GM10266 (cell line): ENCODE data around the gene PRRT4.

Experiments
- DNase-seq: peaks from one replicate; pipeline ENCODE4 v3.0.0; 2012; ENCODE audit errors: extremely low spot score
- TF ChIP-seq, protein P1 (sequence below): IDR thresholded peaks from 2 replicates; pipeline ENCODE4 v1.5.1; 2012; ENCODE audit warnings: mild to moderate bottlenecking, low read depth; ENCODE audit not compliant: control insufficient read depth, insufficient read depth; ENCODE audit errors: missing control alignments

Gene PRRT4

GRCh38 chr7:128400566-128400965 is 39.1 kb upstream of the PRRT4 start:
- no peak for DNase-seq

GRCh38 chr7:128399991-128400390 is 38.5 kb upstream of the PRRT4 start:
- TF ChIP-seq, protein P1, sequence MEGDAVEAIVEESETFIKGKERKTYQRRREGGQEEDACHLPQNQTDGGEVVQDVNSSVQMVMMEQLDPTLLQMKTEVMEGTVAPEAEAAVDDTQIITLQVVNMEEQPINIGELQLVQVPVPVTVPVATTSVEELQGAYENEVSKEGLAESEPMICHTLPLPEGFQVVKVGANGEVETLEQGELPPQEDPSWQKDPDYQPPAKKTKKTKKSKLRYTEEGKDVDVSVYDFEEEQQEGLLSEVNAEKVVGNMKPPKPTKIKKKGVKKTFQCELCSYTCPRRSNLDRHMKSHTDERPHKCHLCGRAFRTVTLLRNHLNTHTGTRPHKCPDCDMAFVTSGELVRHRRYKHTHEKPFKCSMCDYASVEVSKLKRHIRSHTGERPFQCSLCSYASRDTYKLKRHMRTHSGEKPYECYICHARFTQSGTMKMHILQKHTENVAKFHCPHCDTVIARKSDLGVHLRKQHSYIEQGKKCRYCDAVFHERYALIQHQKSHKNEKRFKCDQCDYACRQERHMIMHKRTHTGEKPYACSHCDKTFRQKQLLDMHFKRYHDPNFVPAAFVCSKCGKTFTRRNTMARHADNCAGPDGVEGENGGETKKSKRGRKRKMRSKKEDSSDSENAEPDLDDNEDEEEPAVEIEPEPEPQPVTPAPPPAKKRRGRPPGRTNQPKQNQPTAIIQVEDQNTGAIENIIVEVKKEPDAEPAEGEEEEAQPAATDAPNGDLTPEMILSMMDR = no peak
- no peak for DNase-seq

More at GRCh38 chr7:128400566-128400965, 39.1 kb upstream of the PRRT4 start:
- TF ChIP-seq, protein P1 = no peak

DNA sequence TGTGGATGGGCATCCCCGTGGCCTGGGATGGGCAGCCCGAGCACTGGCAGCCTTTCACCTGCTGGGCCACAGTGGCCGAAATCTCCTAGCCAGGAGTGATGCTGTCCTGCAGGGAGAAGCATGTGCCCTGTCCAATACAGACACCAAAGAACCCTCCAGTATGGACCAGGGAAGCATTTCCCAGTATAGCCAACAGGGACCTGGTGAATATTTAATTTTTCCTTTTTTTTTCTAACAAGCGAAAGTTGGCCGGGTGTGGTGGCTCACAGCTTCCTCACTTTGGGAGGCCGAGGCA is 37.3 kb upstream of the PRRT4 start:
- no peak for DNase-seq
- TF ChIP-seq, protein P1 = no peak

- peak; percentile 69 for DNase-seq
- TF ChIP-seq, protein P1 = peak; percentile 61
Observed at GRCh38 chr7:128398016-128398840, 36.7 kb upstream of the PRRT4 start.

- TF ChIP-seq, protein P1 = no peak
- DNase-seq = no peak
Observed at GRCh38 chr7:128396357-128396756, 34.9 kb upstream of the PRRT4 start.

DNA sequence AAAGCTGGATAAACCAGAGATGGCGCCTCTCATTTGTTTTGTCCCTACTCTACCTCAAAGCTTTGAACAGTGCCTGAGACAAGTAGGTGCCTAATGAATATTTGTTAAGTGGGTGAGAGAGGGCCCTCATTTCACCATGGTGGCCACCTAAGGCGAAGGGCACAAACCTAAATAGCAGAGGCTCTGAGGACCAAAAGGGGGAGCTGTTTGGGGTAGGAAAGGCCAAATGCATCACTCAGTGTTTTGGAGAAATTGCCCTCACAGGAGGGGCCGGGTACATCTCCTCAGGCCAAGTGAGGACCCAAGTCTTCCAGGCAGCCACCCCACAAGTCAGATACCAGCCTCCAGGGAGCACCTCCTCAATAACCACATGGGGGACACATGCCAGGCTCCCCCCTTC is 34.3 kb upstream of the PRRT4 start:
- TF ChIP-seq, protein P1 = no peak
- no peak for DNase-seq

DNA sequence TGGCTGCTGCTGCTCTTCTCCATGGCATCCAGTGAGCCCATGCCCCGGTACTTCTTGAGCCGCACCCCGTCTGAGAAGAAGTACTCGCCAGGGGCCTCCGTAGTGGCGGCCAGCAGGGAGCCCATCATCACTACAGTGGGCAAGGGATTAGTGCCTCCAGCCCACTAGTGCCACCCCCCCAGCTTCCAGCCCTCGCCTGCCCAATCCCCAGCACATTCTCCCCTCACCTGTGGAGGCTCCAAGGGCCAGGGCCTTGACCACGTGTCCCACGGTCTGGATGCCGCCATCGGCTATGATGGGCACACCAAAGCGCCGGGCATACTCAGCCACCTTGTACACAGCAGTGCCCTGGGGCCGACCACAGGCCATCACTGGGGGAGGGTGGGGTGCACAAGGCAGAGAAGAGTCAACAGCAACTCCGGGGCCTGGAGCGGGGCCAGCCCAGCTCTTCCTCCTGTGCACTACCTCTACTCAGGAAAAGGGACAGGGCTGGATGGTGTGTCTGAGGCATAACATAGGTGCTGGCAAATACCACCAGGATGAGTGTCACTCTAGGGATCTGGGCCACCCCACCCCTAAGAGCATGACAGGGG is 33.5 kb upstream of the PRRT4 start:
- TF ChIP-seq, protein P1 = no peak
- no peak for DNase-seq
